NCI-H2081 treated with DMSO at 0.1 percent for 48 hours (cell line): ENCODE measurements around the gene FPR1.

Experiments
- DNase-seq: peaks from one replicate; lab custom pipeline; 2025; lab: John Stamatoyannopoulos, UW

The FPR1 gene

GRCh38 chr19:51704626-51705025, 47.1 kb downstream of the FPR1 start:
- DNase-seq: no peak

GRCh38 chr19:51703575-51704515, 47.8 kb downstream of the FPR1 start:
- no peak for DNase-seq

GRCh38 chr19:51702825-51703574, 48.7 kb downstream of the FPR1 start:
- DNase-seq: no peak

GRCh38 chr19:51702103-51702824, 49.4 kb downstream of the FPR1 start:
- no peak for DNase-seq

GRCh38 chr19:51701468-51702100, 50.1 kb downstream of the FPR1 start:
- DNase-seq: no peak

- no peak for DNase-seq
Measured at GRCh38 chr19:51699170-51699569, 52.5 kb downstream of the FPR1 start.

- no peak for DNase-seq
Measured at GRCh38 chr19:51698296-51698695, 53.4 kb downstream of the FPR1 start.

GRCh38 chr19:51697169-51697776, 54.4 kb downstream of the FPR1 start:
- DNase-seq: no peak

GRCh38 chr19:51696606-51697005, 55.1 kb downstream of the FPR1 start:
- no peak for DNase-seq
